ENCODE measurements around the gene CCSER2.

DNA sequence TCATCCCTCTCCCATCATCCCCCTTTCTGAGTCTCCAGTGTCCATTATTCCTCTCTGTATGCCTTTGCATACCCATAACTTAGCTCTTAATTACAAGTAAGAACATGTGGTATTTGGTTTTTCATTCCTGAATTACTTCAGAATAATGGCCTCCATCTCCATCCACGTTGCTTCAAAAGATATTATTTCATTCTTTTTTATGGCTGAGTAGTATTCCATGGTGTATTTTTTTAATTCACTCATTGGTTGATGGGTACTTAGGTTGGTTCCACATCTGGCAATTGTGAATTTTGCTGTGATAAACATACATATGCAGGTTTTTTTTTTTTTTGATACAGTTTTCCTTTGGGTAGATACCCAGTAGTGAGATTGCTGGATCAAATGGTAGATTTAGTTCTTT, 40.4 kb downstream of the CCSER2 start:
- TF ChIP-seq, protein P1, sequence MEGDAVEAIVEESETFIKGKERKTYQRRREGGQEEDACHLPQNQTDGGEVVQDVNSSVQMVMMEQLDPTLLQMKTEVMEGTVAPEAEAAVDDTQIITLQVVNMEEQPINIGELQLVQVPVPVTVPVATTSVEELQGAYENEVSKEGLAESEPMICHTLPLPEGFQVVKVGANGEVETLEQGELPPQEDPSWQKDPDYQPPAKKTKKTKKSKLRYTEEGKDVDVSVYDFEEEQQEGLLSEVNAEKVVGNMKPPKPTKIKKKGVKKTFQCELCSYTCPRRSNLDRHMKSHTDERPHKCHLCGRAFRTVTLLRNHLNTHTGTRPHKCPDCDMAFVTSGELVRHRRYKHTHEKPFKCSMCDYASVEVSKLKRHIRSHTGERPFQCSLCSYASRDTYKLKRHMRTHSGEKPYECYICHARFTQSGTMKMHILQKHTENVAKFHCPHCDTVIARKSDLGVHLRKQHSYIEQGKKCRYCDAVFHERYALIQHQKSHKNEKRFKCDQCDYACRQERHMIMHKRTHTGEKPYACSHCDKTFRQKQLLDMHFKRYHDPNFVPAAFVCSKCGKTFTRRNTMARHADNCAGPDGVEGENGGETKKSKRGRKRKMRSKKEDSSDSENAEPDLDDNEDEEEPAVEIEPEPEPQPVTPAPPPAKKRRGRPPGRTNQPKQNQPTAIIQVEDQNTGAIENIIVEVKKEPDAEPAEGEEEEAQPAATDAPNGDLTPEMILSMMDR (IDR thresholded peaks at IDR 0.05): no peak
- TF ChIP-seq POLR2A (IDR thresholded peaks at IDR 0.05): no peak

Data from thyroid gland (tissue), 4 donors.